DOHH2 (cell line): ENCODE results near the gene RHCG.

Source experiments
- H3F3A ChIP-seq: fragments of 200-600 bp; sonication (generic), shearing (Covaris generic); 2 replicates; pipeline ENCODE4 v1.6.0; 2016; ENCODE audit warnings: antibody characterized with exemption, mild to moderate bottlenecking; ENCODE audit not compliant: control insufficient read depth, insufficient read depth
- H3K27ac ChIP-seq: fragments of 200-600 bp; sonication (generic); 2 replicates; pipeline ENCODE4 v1.5.1; 2014; ENCODE audit warnings: low read depth, mild to moderate bottlenecking, low read length, moderate library complexity
- H3K27me3 ChIP-seq: fragments of 200-600 bp; sonication (generic); 2 replicates; pipeline ENCODE4 v1.6.1; 2014; ENCODE audit warnings: mild to moderate bottlenecking, low read length, mixed read lengths; ENCODE audit not compliant: control insufficient read depth
- H3K36me3 ChIP-seq: fragments of 200-600 bp; sonication (generic); 2 replicates; pipeline ENCODE4 v1.6.1; 2014; ENCODE audit warnings: mild to moderate bottlenecking, low read length, moderate library complexity, mixed read lengths; ENCODE audit not compliant: control insufficient read depth
- H3K4me1 ChIP-seq: fragments of 200-600 bp; sonication (generic); 2 replicates; pipeline ENCODE4 v1.6.1; 2014; ENCODE audit warnings: mild to moderate bottlenecking, low read length, mixed read lengths; ENCODE audit not compliant: control insufficient read depth
- H3K4me2 ChIP-seq: fragments of 200-600 bp; sonication (generic); 2 replicates; pipeline ENCODE4 v1.6.0; 2014; ENCODE audit warnings: mild to moderate bottlenecking, low read length, moderate library complexity
- H3K4me3 ChIP-seq: fragments of 200-600 bp; sonication (generic); 2 replicates; pipeline ENCODE4 v1.5.1; 2014; ENCODE audit warnings: mild to moderate bottlenecking, low read length, mixed read lengths
- H3K79me2 ChIP-seq: fragments of 200-600 bp; sonication (generic); 2 replicates; pipeline ENCODE4 v1.6.1; 2014; ENCODE audit warnings: mild to moderate bottlenecking, low read length, mixed read lengths; ENCODE audit not compliant: control insufficient read depth
- H3K9me2 ChIP-seq: fragments of 200-600 bp; sonication (generic); replicated peaks from 2 replicates; pipeline ENCODE4 v1.6.1; 2014; ENCODE audit warnings: mild to moderate bottlenecking, low read length, mixed read lengths; ENCODE audit not compliant: control insufficient read depth
- H3K9me3 ChIP-seq: fragments of 200-600 bp; sonication (generic); 2 replicates; pipeline ENCODE4 v1.6.1; 2014; ENCODE audit warnings: antibody characterized with exemption, low read length, mixed read lengths; ENCODE audit not compliant: control insufficient read depth, insufficient read depth
- H4K20me1 ChIP-seq: fragments of 200-600 bp; sonication (generic); 2 replicates; pipeline ENCODE4 v1.6.0; 2014; ENCODE audit warnings: low read depth, mild to moderate bottlenecking, antibody characterized with exemption, low read length, moderate library complexity; ENCODE audit not compliant: control insufficient read depth, insufficient read depth
- EZH2phosphoT487 ChIP-seq: fragments of 200-600 bp; sonication (generic); IDR thresholded peaks from 2 replicates; pipeline ENCODE4 v1.6.1; 2017; ENCODE audit warnings: borderline replicate concordance, mild to moderate bottlenecking, antibody characterized with exemption, low read length, moderate library complexity, mixed read lengths
- TF ChIP-seq, protein P1 (sequence below): fragments of 200-600 bp; sonication (generic); IDR thresholded peaks from one replicate; pipeline ENCODE4 v1.5.1; 2014; ENCODE audit warnings: antibody characterized with exemption, mild to moderate bottlenecking, low read depth, low read length; ENCODE audit not compliant: poor library complexity, severe bottlenecking

Gene RHCG

DNA sequence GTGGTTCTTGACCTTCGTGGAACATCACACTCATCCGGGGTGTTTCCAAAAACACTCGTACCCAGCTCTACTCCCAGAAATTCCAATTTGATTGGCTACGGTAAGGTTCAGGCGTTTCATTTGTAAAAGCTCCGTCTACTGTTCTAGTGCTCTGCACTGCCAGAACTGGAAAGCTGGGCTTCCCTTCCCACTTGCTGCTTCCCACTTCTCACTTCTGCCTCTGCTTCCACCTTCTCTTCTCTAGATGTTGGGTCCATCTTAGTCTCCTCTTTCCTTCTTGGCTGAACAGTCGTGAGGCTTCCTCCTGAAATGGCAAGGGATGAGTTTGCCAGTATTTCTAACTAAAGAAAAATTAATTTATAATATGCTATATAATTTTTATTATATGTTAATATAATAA, 29.8 kb upstream of the RHCG start:
- no peaks in the 10 kb centered on the region for H3K9me2 ChIP-seq
- TF ChIP-seq EZH2phosphoT487, result no peak
- TF ChIP-seq, protein P1, sequence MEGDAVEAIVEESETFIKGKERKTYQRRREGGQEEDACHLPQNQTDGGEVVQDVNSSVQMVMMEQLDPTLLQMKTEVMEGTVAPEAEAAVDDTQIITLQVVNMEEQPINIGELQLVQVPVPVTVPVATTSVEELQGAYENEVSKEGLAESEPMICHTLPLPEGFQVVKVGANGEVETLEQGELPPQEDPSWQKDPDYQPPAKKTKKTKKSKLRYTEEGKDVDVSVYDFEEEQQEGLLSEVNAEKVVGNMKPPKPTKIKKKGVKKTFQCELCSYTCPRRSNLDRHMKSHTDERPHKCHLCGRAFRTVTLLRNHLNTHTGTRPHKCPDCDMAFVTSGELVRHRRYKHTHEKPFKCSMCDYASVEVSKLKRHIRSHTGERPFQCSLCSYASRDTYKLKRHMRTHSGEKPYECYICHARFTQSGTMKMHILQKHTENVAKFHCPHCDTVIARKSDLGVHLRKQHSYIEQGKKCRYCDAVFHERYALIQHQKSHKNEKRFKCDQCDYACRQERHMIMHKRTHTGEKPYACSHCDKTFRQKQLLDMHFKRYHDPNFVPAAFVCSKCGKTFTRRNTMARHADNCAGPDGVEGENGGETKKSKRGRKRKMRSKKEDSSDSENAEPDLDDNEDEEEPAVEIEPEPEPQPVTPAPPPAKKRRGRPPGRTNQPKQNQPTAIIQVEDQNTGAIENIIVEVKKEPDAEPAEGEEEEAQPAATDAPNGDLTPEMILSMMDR, result no peak
- no peak overlapping the region for H3K4me3 ChIP-seq
- H3K9me3 ChIP-seq, result no peaks in the 10 kb centered on the region
- H4K20me1 ChIP-seq, result no peaks in the 10 kb centered on the region
- H3K79me2 ChIP-seq, result no peaks in the 10 kb centered on the region
- H3K4me1 ChIP-seq, result no peaks in the 10 kb centered on the region
- H3K27me3 ChIP-seq, result 0 out of 2 replicates have a peak, but pooled peaks cover 6% of the 10 kb centered on the region
- H3K27ac ChIP-seq, result no peak overlapping the region
- no peaks in the 10 kb centered on the region for H3F3A ChIP-seq
- no peak overlapping the region for H3K4me2 ChIP-seq
- H3K36me3 ChIP-seq, result no peaks in the 10 kb centered on the region

DNA sequence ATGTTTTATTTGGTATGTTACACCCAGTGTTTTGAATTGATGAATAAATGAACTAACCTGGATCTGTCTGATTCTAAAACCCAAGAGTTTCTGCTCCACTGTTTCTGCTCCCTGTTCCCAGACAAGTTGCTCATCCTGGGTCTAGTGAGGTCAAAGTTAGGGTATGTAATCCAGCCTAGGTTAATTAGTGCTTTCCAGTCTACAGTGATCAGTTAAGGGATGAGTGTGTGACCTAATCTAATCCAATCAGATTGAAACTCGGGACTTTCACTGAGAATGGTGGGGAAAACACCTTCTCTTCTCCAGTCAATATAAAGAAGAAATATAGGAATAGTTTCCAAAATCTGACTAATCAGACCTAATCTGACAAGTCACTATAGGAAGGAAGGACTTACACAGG, 27.8 kb upstream of the RHCG start:
- no peaks in the 10 kb centered on the region for H3F3A ChIP-seq
- H3K9me2 ChIP-seq, result no peaks in the 10 kb centered on the region

DNA sequence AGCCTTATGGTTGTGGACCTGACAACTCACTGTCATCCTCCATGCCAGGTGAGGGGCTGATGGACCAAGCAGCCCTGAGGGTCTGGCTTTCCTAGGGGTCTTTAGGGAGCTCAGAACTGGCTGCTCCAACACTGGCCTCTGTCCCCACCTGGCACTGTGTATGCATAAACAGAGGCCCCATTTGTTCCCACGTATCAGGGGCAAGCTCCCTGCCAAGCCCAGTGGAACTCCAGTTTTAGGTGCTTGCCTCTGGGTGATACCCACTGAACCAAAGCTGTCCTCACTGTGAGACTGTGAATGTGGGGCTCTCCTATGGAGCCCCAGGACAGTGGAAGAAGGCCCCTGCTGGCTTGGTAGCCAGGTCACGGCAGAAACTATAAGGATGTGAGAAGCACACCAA, 26.7 kb upstream of the RHCG start:
- 0 out of 2 replicates have a peak, but pooled peaks cover 6% of the 10 kb centered on the region for H3K27me3 ChIP-seq
- TF ChIP-seq EZH2phosphoT487, result no peak
- TF ChIP-seq, protein P1, result no peak
- no peak overlapping the region for H3K27ac ChIP-seq
- H3K36me3 ChIP-seq, result no peaks in the 10 kb centered on the region
- H4K20me1 ChIP-seq, result no peaks in the 10 kb centered on the region
- no peaks in the 10 kb centered on the region for H3K9me2 ChIP-seq
- H3K9me3 ChIP-seq, result no peaks in the 10 kb centered on the region
- no peaks in the 10 kb centered on the region for H3F3A ChIP-seq
- H3K79me2 ChIP-seq, result no peaks in the 10 kb centered on the region
- H3K4me2 ChIP-seq, result no peak overlapping the region
- H3K4me3 ChIP-seq, result no peak overlapping the region
- H3K4me1 ChIP-seq, result no peaks in the 10 kb centered on the region

More for the DNA sequence above, 27.8 kb upstream of the RHCG start:
- Histone ChIP-seq H3K27ac (no peak overlapping the region), H4K20me1 (no peaks in the 10 kb centered on the region), H3K36me3 (no peaks in the 10 kb centered on the region), H3K4me2 (no peak overlapping the region), H3K4me1 (no peaks in the 10 kb centered on the region), H3K79me2 (no peaks in the 10 kb centered on the region), H3K4me3 (no peak overlapping the region), H3K9me3 (no peaks in the 10 kb centered on the region), H3K27me3 (0 out of 2 replicates have a peak, but pooled peaks cover 6% of the 10 kb centered on the region)
- TF ChIP-seq, protein P1, result no peak
- no peak for TF ChIP-seq EZH2phosphoT487
